Measurements from ENCODE around the gene MRM2. TPM values are rescaled to one million over a fixed set of nuclear protein-coding genes. Genes with fewer than 3 reads are reported as not detected.

The MRM2 gene
- polyA plus RNA-seq, 3 donors, result 37.9 to 39.6 (median 39.0) TPM

- DNase-seq, result no peak
Observed at GRCh38 chr7:2192831-2193534, 49.0 kb downstream of the MRM2 start.

GRCh38 chr7:2191016-2191415, 51.0 kb downstream of the MRM2 start:
- DNase-seq, result no peak

GRCh38 chr7:2190531-2190930, 51.5 kb downstream of the MRM2 start:
- no peak for DNase-seq

GRCh38 chr7:2186166-2186565, 55.8 kb downstream of the MRM2 start:
- DNase-seq, result no peak

GRCh38 chr7:2185715-2186114, 56.3 kb downstream of the MRM2 start:
- DNase-seq, result no peak

Other genes starting within 250 kb of the MRM2 start
- 10 to 100 TPM; 27.0 to 27.6 (median 27.3) TPM for gene MAD1L1, start 9.3 kb downstream of the MRM2 start, polyA plus RNA-seq (ENCODE audit: insufficient read length in 3 of 3)
- gene NUDT1, start within 50 bp of the MRM2 start, polyA plus RNA-seq (ENCODE audit: insufficient read length in 3 of 3), result 10 to 100 TPM; 24.0 to 26.9 (median 25.4) TPM
- 10 to 100 TPM; 40.7 to 46.2 (median 44.3) TPM for gene SNX8, start 72.2 kb upstream of the MRM2 start, polyA plus RNA-seq (ENCODE audit: insufficient read length in 3 of 3)
- gene EIF3B, start 112.6 kb upstream of the MRM2 start, polyA plus RNA-seq (ENCODE audit: insufficient read length in 3 of 3), result 100 to 1,000 TPM; 147 to 174 (median 155) TPM
- gene CHST12, start 161.4 kb upstream of the MRM2 start, polyA plus RNA-seq (ENCODE audit: insufficient read length in 3 of 3), result 10 to 100 TPM; 13.0 to 15.4 (median 14.0) TPM
- under 1 TPM in 2 of 3 donors, not detected in 1; 0.31 to 0.36 TPM for gene GRIFIN, start 234.2 kb upstream of the MRM2 start, polyA plus RNA-seq (ENCODE audit: insufficient read length in 3 of 3)

Measured in renal pelvis (tissue), 4 donors.